BLaER1 (cell line): ENCODE data around the gene KDM5D.

Experiments used
- H3K27ac ChIP-seq: shearing (Covaris generic); formaldehyde crosslinking; 2 replicates; pipeline ENCODE4 v1.8.1; 2022
- H3K27me3 ChIP-seq: shearing (Covaris generic); formaldehyde crosslinking; 2 replicates; pipeline ENCODE4 v1.8.1; 2022
- H3K36me3 ChIP-seq: shearing (Covaris generic); formaldehyde crosslinking; 2 replicates; pipeline ENCODE4 v1.8.1; 2022
- H3K4me1 ChIP-seq: shearing (Covaris generic); formaldehyde crosslinking; 2 replicates; pipeline ENCODE4 v1.8.1; 2022
- H3K4me2 ChIP-seq: shearing (Covaris generic); formaldehyde crosslinking; 2 replicates; pipeline ENCODE4 v1.8.1; 2022
- H3K4me3 ChIP-seq: shearing (Covaris generic); formaldehyde crosslinking; 2 replicates; pipeline ENCODE4 v1.8.1; 2022
- H3K9ac ChIP-seq: shearing (Covaris generic); formaldehyde crosslinking; 2 replicates; pipeline ENCODE4 v1.8.1; 2022
- H3K9me3 ChIP-seq: shearing (Covaris generic); formaldehyde crosslinking; 2 replicates; pipeline ENCODE4 v1.8.1; 2022
- H4K20me1 ChIP-seq: shearing (Covaris generic); formaldehyde crosslinking; 2 replicates; pipeline ENCODE4 v1.8.1; 2022
- Cebpa-rat ChIP-seq: shearing (Covaris generic); IDR thresholded peaks from 2 replicates; pipeline ENCODE4 v1.8.1; 2022

Gene KDM5D

GRCh38 chrY:19744381-19745378 lies at the start of gene KDM5D:
Gene KDM5D, minus strand, starts transcription at chrY:19744726. Its CDS starts 192 bp downstream, at chrY:19744534.
- H3K4me1 ChIP-seq = no peaks in the 10 kb centered on the region
- H3K9ac ChIP-seq = no peak within 1 kb of the TSS
- H3K27me3 ChIP-seq = no peaks in the 10 kb centered on the region
- H4K20me1 ChIP-seq = no peaks in the 10 kb centered on the region
- H3K36me3 ChIP-seq = no peaks in the 10 kb centered on the region
- no peaks in the 10 kb centered on the region for H3K9me3 ChIP-seq
- H3K4me3 ChIP-seq = no peak within 1 kb of the TSS
- no peak within 1 kb of the TSS for H3K27ac ChIP-seq
- H3K4me2 ChIP-seq = no peak within 1 kb of the TSS
- TF ChIP-seq Cebpa-rat = no peak

GRCh38 chrY:19768375-19768774 lies 23.8 kb upstream of the KDM5D start:
- no peaks in the 10 kb centered on the region for H3K4me1 ChIP-seq
- no peak for TF ChIP-seq Cebpa-rat
- no peaks in the 10 kb centered on the region for H4K20me1 ChIP-seq
- H3K9me3 ChIP-seq = no peaks in the 10 kb centered on the region
- no peak overlapping the region for H3K9ac ChIP-seq
- no peak overlapping the region for H3K4me2 ChIP-seq
- H3K27me3 ChIP-seq = no peaks in the 10 kb centered on the region
- H3K27ac ChIP-seq = no peak overlapping the region
- no peak overlapping the region for H3K4me3 ChIP-seq
- H3K36me3 ChIP-seq = no peaks in the 10 kb centered on the region

GRCh38 chrY:19743331-19743730 lies 1.2 kb downstream of the KDM5D start:
- no peaks in the 10 kb centered on the region for H4K20me1 ChIP-seq
- no peaks in the 10 kb centered on the region for H3K4me1 ChIP-seq
- TF ChIP-seq Cebpa-rat = no peak
- H3K9me3 ChIP-seq = no peaks in the 10 kb centered on the region
- no peaks in the 10 kb centered on the region for H3K36me3 ChIP-seq
- H3K27ac ChIP-seq = no peak overlapping the region
- H3K4me2 ChIP-seq = no peak overlapping the region
- H3K27me3 ChIP-seq = no peaks in the 10 kb centered on the region
- no peak overlapping the region for H3K4me3 ChIP-seq
- H3K9ac ChIP-seq = no peak overlapping the region

- Histone ChIP-seq H3K9me3 (no peaks in the 10 kb centered on the region), H3K9ac (no peak overlapping the region), H3K4me1 (no peaks in the 10 kb centered on the region), H3K4me2 (no peak overlapping the region), H3K4me3 (no peak overlapping the region), H3K27me3 (no peaks in the 10 kb centered on the region), H3K36me3 (no peaks in the 10 kb centered on the region), H3K27ac (no peak overlapping the region), H4K20me1 (no peaks in the 10 kb centered on the region)
- no peak for TF ChIP-seq Cebpa-rat
These were observed 2.4 kb downstream of the KDM5D start for GRCh38 chrY:19742153-19742552.

- no peaks in the 10 kb centered on the region for H3K36me3 ChIP-seq
- H4K20me1 ChIP-seq = no peaks in the 10 kb centered on the region
- H3K9me3 ChIP-seq = no peaks in the 10 kb centered on the region
- no peak overlapping the region for H3K4me2 ChIP-seq
- H3K4me1 ChIP-seq = no peaks in the 10 kb centered on the region
- no peaks in the 10 kb centered on the region for H3K27me3 ChIP-seq
- no peak overlapping the region for H3K9ac ChIP-seq
- TF ChIP-seq Cebpa-rat = no peak
- no peak overlapping the region for H3K4me3 ChIP-seq
- H3K27ac ChIP-seq = no peak overlapping the region
These were observed 10.1 kb downstream of the KDM5D start for GRCh38 chrY:19734425-19734824.

- H3K27me3 ChIP-seq = no peaks in the 10 kb centered on the region
- no peak for TF ChIP-seq Cebpa-rat
- no peak overlapping the region for H3K27ac ChIP-seq
- no peaks in the 10 kb centered on the region for H3K4me1 ChIP-seq
- no peaks in the 10 kb centered on the region for H4K20me1 ChIP-seq
- no peaks in the 10 kb centered on the region for H3K9me3 ChIP-seq
- H3K36me3 ChIP-seq = no peaks in the 10 kb centered on the region
- H3K4me3 ChIP-seq = no peak overlapping the region
- no peak overlapping the region for H3K9ac ChIP-seq
- no peak overlapping the region for H3K4me2 ChIP-seq
These were observed 26.6 kb downstream of the KDM5D start for GRCh38 chrY:19717950-19718349.

GRCh38 chrY:19717146-19717545 lies 27.4 kb downstream of the KDM5D start:
- H3K27ac ChIP-seq = no peak overlapping the region
- no peaks in the 10 kb centered on the region for H4K20me1 ChIP-seq
- H3K36me3 ChIP-seq = no peaks in the 10 kb centered on the region
- no peak overlapping the region for H3K4me3 ChIP-seq
- H3K27me3 ChIP-seq = no peaks in the 10 kb centered on the region
- H3K4me1 ChIP-seq = no peaks in the 10 kb centered on the region
- no peak overlapping the region for H3K4me2 ChIP-seq
- no peaks in the 10 kb centered on the region for H3K9me3 ChIP-seq
- no peak for TF ChIP-seq Cebpa-rat
- no peak overlapping the region for H3K9ac ChIP-seq

GRCh38 chrY:19715226-19715625 lies 29.3 kb downstream of the KDM5D start:
- Histone ChIP-seq H3K4me1 (no peaks in the 10 kb centered on the region), H3K27me3 (no peaks in the 10 kb centered on the region), H3K9ac (no peak overlapping the region), H3K4me3 (no peak overlapping the region), H3K36me3 (no peaks in the 10 kb centered on the region), H3K4me2 (no peak overlapping the region), H3K9me3 (no peaks in the 10 kb centered on the region), H4K20me1 (no peaks in the 10 kb centered on the region), H3K27ac (no peak overlapping the region)
- TF ChIP-seq Cebpa-rat = no peak

- Histone ChIP-seq H3K9me3 (no peaks in the 10 kb centered on the region), H3K4me1 (no peaks in the 10 kb centered on the region), H3K27ac (no peak overlapping the region), H3K9ac (no peak overlapping the region), H3K27me3 (no peaks in the 10 kb centered on the region), H3K4me3 (no peak overlapping the region), H3K4me2 (no peak overlapping the region), H3K36me3 (no peaks in the 10 kb centered on the region), H4K20me1 (no peaks in the 10 kb centered on the region)
- TF ChIP-seq Cebpa-rat = no peak
These were observed 31.1 kb downstream of the KDM5D start for GRCh38 chrY:19713430-19713829.

GRCh38 chrY:19706273-19706672 lies 38.3 kb downstream of the KDM5D start:
- H3K27me3 ChIP-seq = no peaks in the 10 kb centered on the region
- TF ChIP-seq Cebpa-rat = no peak
- H3K9ac ChIP-seq = no peak overlapping the region
- no peaks in the 10 kb centered on the region for H4K20me1 ChIP-seq
- no peaks in the 10 kb centered on the region for H3K4me1 ChIP-seq
- no peaks in the 10 kb centered on the region for H3K36me3 ChIP-seq
- H3K4me2 ChIP-seq = no peak overlapping the region
- H3K4me3 ChIP-seq = no peak overlapping the region
- no peak overlapping the region for H3K27ac ChIP-seq
- no peaks in the 10 kb centered on the region for H3K9me3 ChIP-seq
